SH-SY5Y (cell line): Measurements from ENCODE around the gene CDC5L.

Source experiments
- GATA2 ChIP-seq: IDR thresholded peaks from 2 replicates; pipeline ENCODE4 v1.6.1; 2011; ENCODE audit warnings: mild to moderate bottlenecking, low read depth, low read length
- GATA3 ChIP-seq: IDR thresholded peaks from 2 replicates; pipeline ENCODE4 v1.6.1; 2011; ENCODE audit warnings: low read depth, mild to moderate bottlenecking, low read length, moderate library complexity

DNA sequence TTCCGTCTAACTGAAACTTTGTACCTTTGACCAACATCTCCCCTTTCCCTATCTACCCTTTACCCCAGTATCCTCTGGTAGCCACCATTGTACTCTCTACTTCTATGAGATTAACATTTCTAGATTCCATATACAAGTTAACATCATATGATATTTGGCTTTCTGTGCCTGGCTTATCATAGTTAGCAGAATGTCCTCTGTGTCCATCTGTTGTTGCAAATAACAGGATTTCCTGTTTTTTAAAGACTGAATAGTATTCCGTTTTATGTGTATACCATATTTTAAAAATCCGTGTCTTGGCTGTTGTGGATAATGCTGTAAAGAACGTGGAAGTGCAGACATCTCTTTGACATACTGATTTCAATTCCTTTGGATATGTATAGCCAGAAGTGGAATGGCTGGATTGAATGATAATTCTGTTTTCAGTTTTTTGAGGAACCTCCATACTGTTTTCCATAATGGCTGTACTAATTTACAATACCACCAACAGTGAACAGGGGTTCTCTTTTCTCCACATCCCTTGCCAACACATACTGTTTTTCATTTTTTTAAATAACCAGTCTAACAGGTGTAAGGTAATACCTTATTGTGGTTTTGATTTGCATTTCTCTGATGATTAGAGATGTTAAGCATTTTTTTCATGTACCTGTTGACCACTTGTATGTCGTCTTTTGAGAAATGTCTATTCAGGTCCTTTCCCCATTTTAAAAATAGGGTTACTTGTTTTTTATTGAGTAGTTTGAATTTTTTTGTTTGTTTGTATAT is 53.8 kb downstream of the CDC5L start:
- TF ChIP-seq GATA2 (no peak), GATA3 (no peak)
